Measurements from ENCODE around the gene CPTP.

The CPTP gene

DNA sequence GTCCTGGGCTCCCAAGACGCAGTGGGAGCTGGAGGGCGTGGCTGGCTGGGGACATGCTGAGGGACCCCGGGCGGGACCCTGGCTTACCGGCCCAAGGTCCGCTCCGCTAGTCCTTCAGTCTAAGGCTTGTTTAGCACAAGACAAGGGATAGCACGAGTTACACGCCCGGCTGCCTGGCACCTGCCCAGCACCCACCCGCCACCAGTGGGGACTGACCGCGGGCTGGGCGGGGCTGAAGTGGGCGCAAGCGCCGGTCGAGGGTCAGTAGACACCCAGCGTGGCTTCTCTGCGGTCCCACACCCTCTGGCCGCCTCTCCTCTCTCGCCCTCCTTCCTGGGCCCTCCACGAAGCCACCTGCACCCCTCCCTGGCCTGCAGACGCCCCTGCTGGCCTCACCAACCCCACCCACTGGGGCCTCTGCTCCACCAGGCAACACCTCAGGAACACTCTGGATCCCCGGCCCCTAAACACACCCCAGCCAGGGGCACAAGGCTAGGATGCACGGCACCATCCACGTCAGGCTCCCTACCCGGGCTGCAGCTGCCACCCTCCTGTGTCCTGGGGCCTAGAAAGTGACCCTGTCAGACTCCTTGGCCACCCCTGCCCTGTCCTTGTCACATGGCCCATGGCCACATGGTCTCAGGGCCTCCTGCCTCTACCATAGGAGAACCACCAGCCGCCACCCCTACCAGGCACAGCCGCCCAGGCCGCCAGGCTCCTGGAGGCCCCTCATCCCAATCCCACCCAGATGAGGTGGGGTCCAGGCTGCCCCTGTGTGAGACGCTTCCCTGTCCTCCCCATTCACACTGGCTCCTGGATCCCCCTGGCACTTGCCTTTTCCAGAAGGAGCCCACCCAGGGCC is 12.6 kb downstream of the CPTP start:
- Histone ChIP-seq H4K20me1 (ENCODE audit: insufficient read depth, low read length, poor library complexity, severe bottlenecking) (no peaks in the 10 kb centered on the region), H3K4me2 (ENCODE audit: low read depth, low read length, poor library complexity, severe bottlenecking) (no peak overlapping the region), H3K36me3 (ENCODE audit: insufficient read depth, low read length) (no peaks in the 10 kb centered on the region; the same call in 1 of the 2 replicates)

GRCh38 chr1:1337793-1338147 is 13.2 kb downstream of the CPTP start:
- H3K36me3 ChIP-seq (ENCODE audit: insufficient read depth, low read length): no peaks in the 10 kb centered on the region; the same call in 1 of the 2 replicates

More for the DNA sequence above, 12.6 kb downstream of the CPTP start:
- Histone ChIP-seq H3F3A (ENCODE audit: low read depth) (no peaks in the 10 kb centered on the region), H3K9me3 (ENCODE audit: insufficient read depth, low read depth, low read length) (no peaks in the 10 kb centered on the region), H3K4me1 (ENCODE audit: insufficient read depth, low read length, poor library complexity, severe bottlenecking) (no peaks in the 10 kb centered on the region), H3K4me3 (ENCODE audit: low read length, poor library complexity, severe bottlenecking) (no peak overlapping the region), H3K9ac (ENCODE audit: low read depth, low read length, poor library complexity, severe bottlenecking) (no peak overlapping the region), H2AFZ (ENCODE audit: low read length) (no peak overlapping the region), H3K27me3 (ENCODE audit: insufficient read depth, low read length, poor library complexity, severe bottlenecking) (no peaks in the 10 kb centered on the region), H3K79me2 (ENCODE audit: insufficient read depth, low read length) (no peaks in the 10 kb centered on the region), H3K9me2 (replicated peaks; ENCODE audit: low read depth, low read length) (no peaks in the 10 kb centered on the region)
- TF ChIP-seq EZH2phosphoT487 (IDR thresholded peaks at IDR 0.05; ENCODE audit: borderline replicate concordance) (no peak), CTCF (conservative IDR thresholded peaks at IDR 0.05; ENCODE audit: low read length) (no peak)

GRCh38 chr1:1338278-1338677 is 13.7 kb downstream of the CPTP start:
- H3K27me3 ChIP-seq (ENCODE audit: insufficient read depth, low read length, poor library complexity, severe bottlenecking): no peaks in the 10 kb centered on the region
- H3K4me3 ChIP-seq (ENCODE audit: low read length, poor library complexity, severe bottlenecking): no peak overlapping the region
- H3K9me2 ChIP-seq (replicated peaks; ENCODE audit: low read depth, low read length): no peaks in the 10 kb centered on the region
- H3F3A ChIP-seq (ENCODE audit: low read depth): no peaks in the 10 kb centered on the region
- H3K9ac ChIP-seq (ENCODE audit: low read depth, low read length, poor library complexity, severe bottlenecking): no peak overlapping the region
- no peaks in the 10 kb centered on the region for H3K4me1 ChIP-seq (ENCODE audit: insufficient read depth, low read length, poor library complexity, severe bottlenecking)
- no peak overlapping the region for H3K4me2 ChIP-seq (ENCODE audit: low read depth, low read length, poor library complexity, severe bottlenecking)
- no peaks in the 10 kb centered on the region for H3K9me3 ChIP-seq (ENCODE audit: insufficient read depth, low read depth, low read length)
- H2AFZ ChIP-seq (ENCODE audit: low read length): no peak overlapping the region
- no peaks in the 10 kb centered on the region for H4K20me1 ChIP-seq (ENCODE audit: insufficient read depth, low read length, poor library complexity, severe bottlenecking)
- TF ChIP-seq EZH2phosphoT487 (IDR thresholded peaks at IDR 0.05; ENCODE audit: borderline replicate concordance) (no peak), CTCF (conservative IDR thresholded peaks at IDR 0.05; ENCODE audit: low read length) (no peak)
- no peaks in the 10 kb centered on the region; the same call in 1 of the 2 replicates for H3K36me3 ChIP-seq (ENCODE audit: insufficient read depth, low read length)
- no peaks in the 10 kb centered on the region for H3K79me2 ChIP-seq (ENCODE audit: insufficient read depth, low read length)

More at GRCh38 chr1:1337793-1338147, 13.2 kb downstream of the CPTP start:
- TF ChIP-seq CTCF (conservative IDR thresholded peaks at IDR 0.05; ENCODE audit: low read length) (no peak), EZH2phosphoT487 (IDR thresholded peaks at IDR 0.05; ENCODE audit: borderline replicate concordance) (no peak)
- no peak overlapping the region for H3K9ac ChIP-seq (ENCODE audit: low read depth, low read length, poor library complexity, severe bottlenecking)
- no peak overlapping the region for H3K4me2 ChIP-seq (ENCODE audit: low read depth, low read length, poor library complexity, severe bottlenecking)
- no peak overlapping the region for H2AFZ ChIP-seq (ENCODE audit: low read length)
- no peaks in the 10 kb centered on the region for H4K20me1 ChIP-seq (ENCODE audit: insufficient read depth, low read length, poor library complexity, severe bottlenecking)
- no peaks in the 10 kb centered on the region for H3K79me2 ChIP-seq (ENCODE audit: insufficient read depth, low read length)
- no peak overlapping the region for H3K4me3 ChIP-seq (ENCODE audit: low read length, poor library complexity, severe bottlenecking)
- H3K9me2 ChIP-seq (replicated peaks; ENCODE audit: low read depth, low read length): no peaks in the 10 kb centered on the region
- H3K9me3 ChIP-seq (ENCODE audit: insufficient read depth, low read depth, low read length): no peaks in the 10 kb centered on the region
- no peaks in the 10 kb centered on the region for H3K4me1 ChIP-seq (ENCODE audit: insufficient read depth, low read length, poor library complexity, severe bottlenecking)
- H3F3A ChIP-seq (ENCODE audit: low read depth): no peaks in the 10 kb centered on the region
- no peaks in the 10 kb centered on the region for H3K27me3 ChIP-seq (ENCODE audit: insufficient read depth, low read length, poor library complexity, severe bottlenecking)
